Liver (tissue), 9 donors: Measurements from ENCODE around the gene MSI2. TPM values are rescaled to one million over a fixed set of nuclear protein-coding genes. Genes with fewer than 3 reads are reported as not detected.

ENCODE experiments used
- DNase-seq: peaks from one replicate; pipeline ENCODE4 v3.0.0-alpha.2; 2017; ENCODE audit warnings: low spot score
- H3K27ac ChIP-seq, 2 donors: one replicate each; pipeline ENCODE4 v1.7.0; 2013; ENCODE audit warnings: inconsistent platforms in 2 of 2, low read length in 2 of 2, control low read depth in 1 of 2, low read depth in 1 of 2, mild to moderate bottlenecking in 1 of 2
- H3K27me3 ChIP-seq, 4 donors: one replicate each; pipeline versions ENCODE4 v1.6.1 to v1.7.0; 2013; ENCODE audit warnings: low read length in 3 of 4, inconsistent platforms in 1 of 4, mild to moderate bottlenecking in 1 of 4, moderate library complexity in 1 of 4; ENCODE audit not compliant: control insufficient read depth in 4 of 4, insufficient read depth in 4 of 4
- H3K36me3 ChIP-seq, 4 donors: one replicate each; pipeline versions ENCODE4 v1.6.1 to v1.7.0; 2013; ENCODE audit warnings: low read length in 3 of 4, mild to moderate bottlenecking in 3 of 4, low read depth in 1 of 4, moderate library complexity in 1 of 4; ENCODE audit not compliant: control insufficient read depth in 4 of 4, insufficient read depth in 3 of 4
- H3K4me1 ChIP-seq, 4 donors: one replicate each; pipeline versions ENCODE4 v1.6.1 to v1.7.0; 2013; ENCODE audit warnings: low read length in 3 of 4, mild to moderate bottlenecking in 3 of 4, moderate library complexity in 1 of 4; ENCODE audit not compliant: control insufficient read depth in 4 of 4, insufficient read depth in 4 of 4
- H3K4me3 ChIP-seq, 3 donors: one replicate each; pipeline versions ENCODE4 v1.6.1 to v1.7.0; 2013; ENCODE audit warnings: low read length in 3 of 3, control low read depth in 1 of 3, low read depth in 1 of 3, mild to moderate bottlenecking in 1 of 3
- H3K9ac ChIP-seq, 2 donors: one replicate each; pipeline ENCODE4 v1.7.0; 2013; ENCODE audit warnings: low read length in 2 of 2, mild to moderate bottlenecking in 2 of 2, moderate library complexity in 2 of 2, control low read depth in 1 of 2, low read depth in 1 of 2
- H3K9me3 ChIP-seq, 4 donors: one replicate each; pipeline versions ENCODE4 v1.6.1 to v1.7.0; 2013; ENCODE audit warnings: low read length in 3 of 4; ENCODE audit not compliant: control insufficient read depth in 4 of 4
- EGR1 ChIP-seq, 2 donors: IDR thresholded peaks; 2 replicates each; pipeline ENCODE4 v1.6.1; 2016 to 2018; ENCODE audit warnings: antibody characterized with exemption in 2 of 2, low read depth in 2 of 2
- FOXA1 ChIP-seq: IDR thresholded peaks from 2 replicates; pipeline ENCODE4 v1.6.1; 2016; ENCODE audit warnings: antibody characterized with exemption
- FOXA2 ChIP-seq: IDR thresholded peaks from 2 replicates; pipeline ENCODE4 v1.6.1; 2016; ENCODE audit warnings: antibody characterized with exemption
- GABPA ChIP-seq, 2 donors: IDR thresholded peaks in 1 of 2; conservative IDR thresholded peaks in 1 of 2; 2 replicates each; pipeline ENCODE4 v1.6.1; 2016; ENCODE audit warnings: antibody characterized with exemption in 2 of 2, mild to moderate bottlenecking in 1 of 2, moderate library complexity in 1 of 2
- HNF4A ChIP-seq, 2 donors: conservative IDR thresholded peaks; 2 replicates each; pipeline ENCODE4 v1.6.1; 2016; ENCODE audit warnings: antibody characterized with exemption in 2 of 2, mild to moderate bottlenecking in 2 of 2
- HNF4G ChIP-seq: IDR thresholded peaks from 2 replicates; pipeline ENCODE4 v1.6.1; 2016; ENCODE audit warnings: antibody characterized with exemption
- JUND ChIP-seq, 2 donors: IDR thresholded peaks; 2 replicates each; pipeline ENCODE4 v1.6.1; 2016; ENCODE audit warnings: antibody characterized with exemption in 2 of 2
- NR2F2 ChIP-seq: IDR thresholded peaks from 2 replicates; pipeline ENCODE4 v1.6.1; 2016; ENCODE audit warnings: antibody characterized with exemption
- RAD21 ChIP-seq, 2 donors: IDR thresholded peaks; 2 replicates each; pipeline ENCODE4 v1.6.1; 2016; ENCODE audit warnings: antibody characterized with exemption in 2 of 2, mild to moderate bottlenecking in 2 of 2
- RXRA ChIP-seq, 2 donors: IDR thresholded peaks; 2 replicates each; pipeline ENCODE4 v1.6.1; 2017 to 2018; ENCODE audit warnings: antibody characterized with exemption in 2 of 2, mild to moderate bottlenecking in 1 of 2
- SP1 ChIP-seq: IDR thresholded peaks from 2 replicates; pipeline ENCODE4 v1.6.1; 2018; ENCODE audit warnings: antibody characterized with exemption, mild to moderate bottlenecking
- TAF1 ChIP-seq: conservative IDR thresholded peaks from 2 replicates; pipeline ENCODE4 v1.6.1; 2016; ENCODE audit warnings: antibody characterized with exemption, mild to moderate bottlenecking
- WGBS: extraction: QIAGEN DNeasy Blood & Tissue Kit; methylation state at CpG from one replicate; pipeline ENCODE4 v1.1.7; 2013; 5-methylcytosine and 5-hydroxymethylcytosine counted together
- polyA plus RNA-seq, 2 donors: library from polyadenylated mRNA; stranded (reverse) in 1 of 2; unstranded in 1 of 2; fragments of 200-250 nt in 1 of 2; fragments of >200 nt in 1 of 2; fragmentation: Nextera tagmentation in 1 of 2; extraction: Ambion mirVana in 1 of 2; gene quantifications; one replicate each; pipeline versions ENCODE4 v1.2.1 to v1.2.3, GENCODE V29; 2013 to 2015
- total RNA-seq, 2 donors: library from RNA; depleted of rRNA; stranded (reverse); fragments of >200 nt; gene quantifications; one replicate each; pipeline ENCODE4 v1.2.3, GENCODE V29; 2014
- TF ChIP-seq, protein P1 (sequence below): IDR thresholded peaks from 2 replicates; pipeline ENCODE4 v1.6.1; 2016; ENCODE audit warnings: antibody characterized with exemption
- TF ChIP-seq, protein P2 (sequence below): IDR thresholded peaks from 2 replicates; pipeline ENCODE4 v1.6.1; 2016; ENCODE audit warnings: antibody characterized with exemption
- TF ChIP-seq, protein P3 (sequence below): IDR thresholded peaks from 2 replicates; pipeline ENCODE4 v1.6.1; 2016; ENCODE audit warnings: antibody characterized with exemption, mild to moderate bottlenecking
- donor health status: healthy.
- donor health status: healthy.
- donor health status: healthy.
- donor health status: healthy.
- donor health status: healthy.

Gene MSI2
- total and polyA plus RNA-seq, 4 donors: 5.7 to 15.6 (median 9.2) TPM

DNA sequence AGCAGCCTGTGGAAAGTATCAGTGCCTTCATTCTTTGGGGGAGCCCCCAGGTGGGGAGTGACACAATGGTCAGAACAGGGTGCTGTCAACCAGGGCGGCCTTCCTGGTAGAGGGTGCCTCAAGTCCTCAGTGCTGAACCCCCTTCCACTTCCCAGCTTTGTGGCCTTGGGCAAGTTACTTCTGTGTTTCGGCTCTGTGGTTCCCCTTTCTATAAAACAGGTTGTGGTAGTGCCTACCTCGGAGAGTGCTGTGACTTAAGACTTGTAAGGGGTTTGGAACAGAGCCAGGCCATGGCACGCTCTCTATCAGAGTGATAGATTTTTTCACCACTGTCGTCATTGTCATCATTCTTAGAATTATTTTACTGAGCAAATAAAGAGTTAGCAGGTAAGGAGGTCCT lies 347.7 kb downstream of the MSI2 start:
- TF ChIP-seq, protein P1, sequence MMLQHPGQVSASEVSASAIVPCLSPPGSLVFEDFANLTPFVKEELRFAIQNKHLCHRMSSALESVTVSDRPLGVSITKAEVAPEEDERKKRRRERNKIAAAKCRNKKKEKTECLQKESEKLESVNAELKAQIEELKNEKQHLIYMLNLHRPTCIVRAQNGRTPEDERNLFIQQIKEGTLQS: no peak
- no peak for TF ChIP-seq HNF4G
- TF ChIP-seq, protein P2, sequence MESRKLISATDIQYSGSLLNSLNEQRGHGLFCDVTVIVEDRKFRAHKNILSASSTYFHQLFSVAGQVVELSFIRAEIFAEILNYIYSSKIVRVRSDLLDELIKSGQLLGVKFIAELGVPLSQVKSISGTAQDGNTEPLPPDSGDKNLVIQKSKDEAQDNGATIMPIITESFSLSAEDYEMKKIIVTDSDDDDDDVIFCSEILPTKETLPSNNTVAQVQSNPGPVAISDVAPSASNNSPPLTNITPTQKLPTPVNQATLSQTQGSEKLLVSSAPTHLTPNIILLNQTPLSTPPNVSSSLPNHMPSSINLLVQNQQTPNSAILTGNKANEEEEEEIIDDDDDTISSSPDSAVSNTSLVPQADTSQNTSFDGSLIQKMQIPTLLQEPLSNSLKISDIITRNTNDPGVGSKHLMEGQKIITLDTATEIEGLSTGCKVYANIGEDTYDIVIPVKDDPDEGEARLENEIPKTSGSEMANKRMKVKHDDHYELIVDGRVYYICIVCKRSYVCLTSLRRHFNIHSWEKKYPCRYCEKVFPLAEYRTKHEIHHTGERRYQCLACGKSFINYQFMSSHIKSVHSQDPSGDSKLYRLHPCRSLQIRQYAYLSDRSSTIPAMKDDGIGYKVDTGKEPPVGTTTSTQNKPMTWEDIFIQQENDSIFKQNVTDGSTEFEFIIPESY: no peak
- TF ChIP-seq FOXA1: no peak
- TF ChIP-seq SP1: no peak
- no peak for TF ChIP-seq GABPA (IDR thresholded peaks at IDR 0.05 in 1 of 2, conservative IDR thresholded peaks at IDR 0.05 in 1 of 2)
- TF ChIP-seq JUND (IDR thresholded peaks at IDR 0.05): no peak
- no peak for TF ChIP-seq RAD21 (IDR thresholded peaks at IDR 0.05)
- TF ChIP-seq EGR1 (IDR thresholded peaks at IDR 0.05; ENCODE audit: low read depth in 2 of 2): no peak
- no peak for TF ChIP-seq TAF1
- TF ChIP-seq NR2F2: no peak
- TF ChIP-seq HNF4A (conservative IDR thresholded peaks at IDR 0.05): no peak
- no peak overlapping the region for H3K9ac ChIP-seq
- no peaks in the 10 kb centered on the region for H3K27me3 ChIP-seq
- DNase-seq: no peak
- WGBS: 80% methylated on average over 5 of the region's 5 CpGs
- no peaks in the 10 kb centered on the region for H3K36me3 ChIP-seq
- no peak overlapping the region for H3K4me3 ChIP-seq
- H3K27ac ChIP-seq: peak overlapping the region in 1 of 2 donors; percentile 18
- H3K4me1 ChIP-seq: no peaks in the 10 kb centered on the region
- H3K9me3 ChIP-seq: no peaks in the 10 kb centered on the region

DNA sequence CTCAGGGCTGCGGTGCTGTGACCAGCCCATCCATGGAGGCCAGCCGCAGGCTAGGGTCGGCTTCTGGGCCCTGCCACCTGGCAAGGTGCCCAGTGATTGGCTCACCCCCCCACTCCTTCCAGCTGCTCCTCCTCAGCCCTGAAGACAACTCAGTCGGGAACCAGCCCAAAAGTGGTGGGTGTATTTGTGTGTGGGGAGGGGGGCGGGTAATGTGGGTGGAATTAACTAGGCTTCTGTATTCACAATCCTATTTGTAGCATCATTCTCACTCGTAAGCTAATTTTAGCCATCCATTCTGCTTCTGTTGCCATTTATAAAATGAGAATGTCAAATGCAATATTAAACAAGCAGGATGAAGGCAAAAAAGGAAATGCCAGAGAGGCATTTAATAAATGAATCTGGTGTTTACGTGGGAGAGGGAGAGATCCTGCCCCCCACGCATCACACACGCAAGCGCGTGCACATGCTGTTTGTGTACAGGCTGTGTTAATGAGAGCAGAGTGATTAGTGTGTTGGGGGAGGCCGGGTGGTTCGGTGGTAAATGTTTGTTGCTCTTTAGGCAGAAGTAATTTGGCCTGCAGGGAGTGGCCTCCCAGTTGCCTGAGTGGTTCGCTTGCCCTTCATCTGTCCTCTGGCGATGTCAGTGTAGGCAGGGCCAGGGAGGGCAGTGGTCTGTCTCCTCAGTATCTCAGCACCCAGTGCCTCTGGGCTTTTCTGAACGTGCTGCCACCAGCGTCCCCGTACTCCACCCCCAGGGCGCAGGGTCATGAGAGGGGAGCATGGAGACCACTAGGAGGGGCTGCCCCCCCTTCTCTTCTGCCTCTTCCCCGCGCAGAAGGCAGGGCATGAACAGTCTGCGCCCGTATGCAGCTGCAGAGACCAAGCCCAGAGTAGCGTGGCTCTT lies 348.7 kb downstream of the MSI2 start:
- no peak overlapping the region for H3K9ac ChIP-seq

More for the DNA sequence above, 348.7 kb downstream of the MSI2 start:
- Histone ChIP-seq H3K27me3 (no peaks in the 10 kb centered on the region), H3K36me3 (no peaks in the 10 kb centered on the region), H3K27ac (peak overlapping the region in 1 of 2 donors; percentile 51), H3K4me1 (no peaks in the 10 kb centered on the region), H3K9me3 (no peaks in the 10 kb centered on the region), H3K4me3 (no peak overlapping the region)
- TF ChIP-seq, protein P1: no peak
- peak; percentile 26 for TF ChIP-seq NR2F2
- no peak for TF ChIP-seq TAF1
- no peak for TF ChIP-seq FOXA2
- TF ChIP-seq RXRA (IDR thresholded peaks at IDR 0.05): no peak
- TF ChIP-seq GABPA (IDR thresholded peaks at IDR 0.05 in 1 of 2, conservative IDR thresholded peaks at IDR 0.05 in 1 of 2): no peak
- TF ChIP-seq, protein P3, sequence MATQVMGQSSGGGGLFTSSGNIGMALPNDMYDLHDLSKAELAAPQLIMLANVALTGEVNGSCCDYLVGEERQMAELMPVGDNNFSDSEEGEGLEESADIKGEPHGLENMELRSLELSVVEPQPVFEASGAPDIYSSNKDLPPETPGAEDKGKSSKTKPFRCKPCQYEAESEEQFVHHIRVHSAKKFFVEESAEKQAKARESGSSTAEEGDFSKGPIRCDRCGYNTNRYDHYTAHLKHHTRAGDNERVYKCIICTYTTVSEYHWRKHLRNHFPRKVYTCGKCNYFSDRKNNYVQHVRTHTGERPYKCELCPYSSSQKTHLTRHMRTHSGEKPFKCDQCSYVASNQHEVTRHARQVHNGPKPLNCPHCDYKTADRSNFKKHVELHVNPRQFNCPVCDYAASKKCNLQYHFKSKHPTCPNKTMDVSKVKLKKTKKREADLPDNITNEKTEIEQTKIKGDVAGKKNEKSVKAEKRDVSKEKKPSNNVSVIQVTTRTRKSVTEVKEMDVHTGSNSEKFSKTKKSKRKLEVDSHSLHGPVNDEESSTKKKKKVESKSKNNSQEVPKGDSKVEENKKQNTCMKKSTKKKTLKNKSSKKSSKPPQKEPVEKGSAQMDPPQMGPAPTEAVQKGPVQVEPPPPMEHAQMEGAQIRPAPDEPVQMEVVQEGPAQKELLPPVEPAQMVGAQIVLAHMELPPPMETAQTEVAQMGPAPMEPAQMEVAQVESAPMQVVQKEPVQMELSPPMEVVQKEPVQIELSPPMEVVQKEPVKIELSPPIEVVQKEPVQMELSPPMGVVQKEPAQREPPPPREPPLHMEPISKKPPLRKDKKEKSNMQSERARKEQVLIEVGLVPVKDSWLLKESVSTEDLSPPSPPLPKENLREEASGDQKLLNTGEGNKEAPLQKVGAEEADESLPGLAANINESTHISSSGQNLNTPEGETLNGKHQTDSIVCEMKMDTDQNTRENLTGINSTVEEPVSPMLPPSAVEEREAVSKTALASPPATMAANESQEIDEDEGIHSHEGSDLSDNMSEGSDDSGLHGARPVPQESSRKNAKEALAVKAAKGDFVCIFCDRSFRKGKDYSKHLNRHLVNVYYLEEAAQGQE: no peak
- 75% methylated on average over 24 of the region's 24 CpGs for WGBS
- no peak for DNase-seq
